MCF 10A (cell line): ENCODE results near the gene RIPK4. TPM values are rescaled to one million over a fixed set of nuclear protein-coding genes. Genes with fewer than 3 reads are reported as not detected.

Source experiments
- BruUV-seq: library from RNA; stranded (reverse); fragments of 400-500 nt; replicated peaks from 2 replicates; lab custom pipeline; 2021; lab: Mats Ljungman, UMichigan
- CTCF ChIA-PET: fragments of 300-600 bp; sonication (Branson Sonifier 250); formaldehyde crosslinking; extraction: SDS; loops from one replicate; lab custom pipeline; 2021; ENCODE audit warnings: antibody characterized with exemption, inconsistent platforms; lab: Yijun Ruan, JAX
- POLR2A ChIA-PET: fragments of 300-600, 350-650 bp; sonication (Branson Sonifier 250); formaldehyde crosslinking; extraction: SDS; loops from one replicate; lab custom pipeline; 2020; ENCODE audit warnings: antibody characterized with exemption, inconsistent platforms; lab: Yijun Ruan, JAX
- DNase-seq: peaks from one replicate; pipeline ENCODE4 v3.0.0-alpha.2; 2018; ENCODE audit not compliant: unreplicated experiment
- H3K27ac Mint-ChIP-seq: one replicate; pipeline ENCODE4 v1.8.0; 2022; ENCODE audit warnings: mild to moderate bottlenecking, low read depth, mixed read lengths; ENCODE audit not compliant: unreplicated experiment
- H3K27me3 Mint-ChIP-seq: one replicate; pipeline ENCODE4 v1.8.0; 2022; ENCODE audit warnings: mixed read lengths; ENCODE audit not compliant: insufficient read depth, unreplicated experiment
- H3K36me3 Mint-ChIP-seq: one replicate; pipeline ENCODE4 v1.8.0; 2022; ENCODE audit warnings: mild to moderate bottlenecking, moderate library complexity, mixed read lengths; ENCODE audit not compliant: insufficient read depth, unreplicated experiment
- H3K4me1 Mint-ChIP-seq: one replicate; pipeline ENCODE4 v1.8.0; 2022; ENCODE audit warnings: mixed read lengths; ENCODE audit not compliant: insufficient read depth, unreplicated experiment
- H3K4me3 Mint-ChIP-seq: one replicate; pipeline ENCODE4 v1.8.0; 2022; ENCODE audit warnings: mild to moderate bottlenecking, moderate library complexity, mixed read lengths; ENCODE audit not compliant: unreplicated experiment
- H3K9me3 Mint-ChIP-seq: one replicate; pipeline ENCODE4 v1.8.0; 2022; ENCODE audit warnings: mixed read lengths; ENCODE audit not compliant: unreplicated experiment
- CTCF ChIP-seq: fragments of 200-600 bp; IDR thresholded peaks from one replicate; pipeline ENCODE4 v1.8.0; 2022; ENCODE audit warnings: antibody characterized with exemption, mild to moderate bottlenecking; ENCODE audit not compliant: unreplicated experiment
- intact Hi-C: fragments of 100-400 bp; cut with micrococcal nuclease; formaldehyde crosslinking; loops from 2 replicates; pipeline ENCODE4 v1.14.1; 2022
- total RNA-seq: library from RNA; stranded (reverse); gene quantifications from 2 replicates; pipeline ENCODE4 v1.2.3, GENCODE V29; 2022

The RIPK4 gene
- total RNA-seq, 1 experiment from 2014 or later: 22.3 TPM

GRCh38 chr21:41753006-41753898 is 13.6 kb downstream of the RIPK4 start:
- no peak for TF ChIP-seq CTCF
- Mint-ChIP-seq H3K27ac (peak overlapping the region; percentile 87), H3K9me3 (no peaks in the 10 kb centered on the region), H3K4me1 (peaks cover 37% of the 10 kb centered on the region), H3K27me3 (no peaks in the 10 kb centered on the region), H3K4me3 (peak overlapping the region; percentile 57), H3K36me3 (peaks cover 85% of the 10 kb centered on the region)
- ChIA-PET POLR2A (interaction anchor here (0.9 to 6.3 kb wide), 12 partner anchors 8 to 140 kb away, joined by 3 to 108 read pairs (median 10); partner anchors contain the start of gene RIPK4), CTCF (interaction anchor here (0.6 to 3.1 kb wide), 9 partner anchors 8 to 470 kb away, joined by 3 to 16 read pairs (median 4); no protein-coding TSS in a partner anchor)
- no TSS peak for BruUV-seq
- no peak for DNase-seq
- intact Hi-C loops: no loop called here

GRCh38 chr21:41752231-41752681 is 14.6 kb downstream of the RIPK4 start:
- peak overlapping the region; percentile 87 for H3K27ac Mint-ChIP-seq
- intact Hi-C loops: no loop called here
- ChIA-PET POLR2A (interaction anchor here (0.6 to 6.3 kb wide), 19 partner anchors 9 to 139 kb away, joined by 3 to 108 read pairs (median 7); partner anchors contain the start of gene RIPK4), CTCF (interaction anchor here (0.6 to 3.1 kb wide), 13 partner anchors 9 to 139 kb away, joined by 3 to 16 read pairs (median 4); no protein-coding TSS in a partner anchor)
- no TSS peak for BruUV-seq
- TF ChIP-seq CTCF: no peak
- peak overlapping the region; percentile 64 for H3K4me3 Mint-ChIP-seq
- peak; percentile 84 for DNase-seq
- no peaks in the 10 kb centered on the region for H3K9me3 Mint-ChIP-seq
- H3K4me1 Mint-ChIP-seq: peaks cover 32% of the 10 kb centered on the region
- no peaks in the 10 kb centered on the region for H3K27me3 Mint-ChIP-seq
- peaks cover 94% of the 10 kb centered on the region for H3K36me3 Mint-ChIP-seq

- Mint-ChIP-seq H3K27me3 (no peaks in the 10 kb centered on the region), H3K4me1 (peaks cover 29% of the 10 kb centered on the region), H3K27ac (peak overlapping the region; percentile 87), H3K4me3 (peak overlapping the region; percentile 64), H3K9me3 (no peaks in the 10 kb centered on the region), H3K36me3 (peaks cover 94% of the 10 kb centered on the region)
- DNase-seq: peak; percentile 77
- ChIA-PET CTCF (interaction anchor here (0.6 to 3.1 kb wide), 12 partner anchors 11 to 138 kb away, joined by 3 to 16 read pairs (median 4); no protein-coding TSS in a partner anchor), POLR2A (interaction anchor here (1.0 to 6.3 kb wide), 17 partner anchors 8 to 139 kb away, joined by 3 to 108 read pairs (median 10); partner anchors contain the start of gene RIPK4)
- BruUV-seq: no TSS peak
- intact Hi-C loops: no loop called here
- TF ChIP-seq CTCF: no peak
Observed at GRCh38 chr21:41751611-41752011, 15.2 kb downstream of the RIPK4 start.
